ENCODE measurements around the gene CA12. TPM values are rescaled to one million over a fixed set of nuclear protein-coding genes. Genes with fewer than 3 reads are reported as not detected.

CA12 gene
- total and polyA plus RNA-seq, 2 of the 8 experiments (the other 6 are each of a cell fraction or from before 2014, with no cell fraction given) = 4.7 to 4.9 TPM

DNA sequence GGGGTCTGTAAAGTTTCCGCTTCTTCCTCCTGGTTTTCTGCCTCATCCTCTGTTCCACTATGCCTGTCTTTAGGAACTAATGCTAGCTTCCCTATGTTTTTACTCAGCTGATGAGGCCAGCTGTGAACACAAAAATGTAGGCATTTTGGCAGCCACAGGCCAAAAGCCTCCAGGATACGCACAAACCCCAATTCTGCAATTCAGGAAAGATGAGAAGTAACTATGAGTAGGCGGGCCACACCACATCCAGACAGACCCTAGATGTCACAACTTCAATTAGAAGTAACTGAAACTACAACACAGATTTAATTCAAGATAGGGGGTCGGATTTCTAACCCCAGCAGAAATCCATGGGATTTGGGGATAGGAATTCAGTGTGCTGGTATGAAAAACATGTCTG lies 11.9 kb downstream of the CA12 start (continued):
- TF ChIP-seq TAF1 (IDR thresholded peaks at IDR 0.05; ENCODE audit: low read depth, low read length) = no peak
- TF ChIP-seq, protein P1, sequence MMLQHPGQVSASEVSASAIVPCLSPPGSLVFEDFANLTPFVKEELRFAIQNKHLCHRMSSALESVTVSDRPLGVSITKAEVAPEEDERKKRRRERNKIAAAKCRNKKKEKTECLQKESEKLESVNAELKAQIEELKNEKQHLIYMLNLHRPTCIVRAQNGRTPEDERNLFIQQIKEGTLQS (IDR thresholded peaks at IDR 0.05; ENCODE audit: insufficient read depth, low read depth, low read length) = no peak
- no peak for TF ChIP-seq SIN3A (conservative IDR thresholded peaks at IDR 0.05 in 1 of 2, IDR thresholded peaks at IDR 0.05 in 1 of 2; ENCODE audit: low read depth in 1 of 2, low read length in 2 of 2)
- no peak for TF ChIP-seq CREB1 (IDR thresholded peaks at IDR 0.05)
- no peak for TF ChIP-seq FOSL1 (IDR thresholded peaks at IDR 0.05; ENCODE audit: insufficient read depth, low read depth, low read length)
- TF ChIP-seq SUZ12 (IDR thresholded peaks at IDR 0.05; ENCODE audit: low read length) = no peak
- TF ChIP-seq SIRT6 (IDR thresholded peaks at IDR 0.05; ENCODE audit: low read length) = no peak
